Bronchial epithelial cell (primary cell): ENCODE measurements around the gene PPP1R16B. TPM values are rescaled to one million over a fixed set of nuclear protein-coding genes. Genes with fewer than 3 reads are reported as not detected.

Source experiments
- DNase-seq: peaks from one replicate; pipeline ENCODE4 v3.0.0-alpha.2; 2010; ENCODE audit warnings: low read depth
- FAIRE-seq: peaks from 2 replicates; lab custom pipeline; 2011; peaks lifted over from hg19 to GRCh38; lab: Jason Lieb, UNC
- H3K27me3 ChIP-seq: 2 replicates; pipeline ENCODE4 v1.5.1; 2011; ENCODE audit warnings: low read length; ENCODE audit not compliant: control insufficient read depth, insufficient read depth
- H3K36me3 ChIP-seq: 2 replicates; pipeline ENCODE4 v1.5.1; 2011; ENCODE audit warnings: low read length; ENCODE audit not compliant: control insufficient read depth, insufficient read depth
- H3K4me3 ChIP-seq: 2 replicates; pipeline ENCODE4 v1.5.1; 2011; ENCODE audit warnings: mild to moderate bottlenecking, low read depth, low read length, control low read depth
- total RNA-seq: library from RNA; depleted of rRNA; stranded (reverse); fragments of >200 nt; gene quantifications from 2 replicates; pipeline ENCODE4 v1.2.1, GENCODE V29; 2014
- TF ChIP-seq, protein P1 (sequence below): IDR thresholded peaks from 2 replicates; pipeline ENCODE4 v1.5.1; 2011; ENCODE audit warnings: mild to moderate bottlenecking, moderate library complexity, low read length, control low read depth, inconsistent platforms; ENCODE audit not compliant: insufficient read depth, severe bottlenecking

The PPP1R16B gene
- 0.26 and 0.77 TPM in 2 replicates for total RNA-seq

DNA sequence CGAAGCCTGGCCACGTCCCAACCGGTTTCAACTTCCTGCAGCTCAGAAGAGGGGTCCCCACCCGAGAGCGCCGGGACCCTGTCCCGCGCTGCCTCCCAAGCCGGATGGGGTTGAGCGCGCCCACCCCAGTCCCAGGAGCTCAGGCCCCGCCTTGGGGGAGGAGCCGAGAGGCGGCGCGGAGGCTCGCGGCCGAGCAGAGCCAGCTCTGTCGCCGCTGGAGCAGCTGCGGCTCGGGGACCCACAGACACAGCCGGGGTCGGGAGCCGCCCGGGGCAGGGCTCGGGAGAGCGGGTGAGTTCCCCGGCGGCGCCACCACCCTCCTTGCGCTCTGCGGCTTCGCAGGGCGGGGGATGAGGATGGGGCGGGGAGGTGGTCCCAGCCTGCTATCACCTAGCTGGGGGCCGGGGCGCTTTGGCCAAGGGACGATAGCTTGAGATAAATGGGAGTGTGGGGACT lies at the start of gene PPP1R16B:
TSS of gene PPP1R16B (plus strand) at position 196 of the 456 bp plus-strand sequence. CDS start 30,229 bp downstream, outside the sequence.
- Histone ChIP-seq H3K36me3 (no peaks in the 10 kb centered on the region), H3K4me3 (peak within 1 kb of the TSS; percentile 8), H3K27me3 (peaks cover 24% of the 10 kb centered on the region)
- TF ChIP-seq, protein P1, sequence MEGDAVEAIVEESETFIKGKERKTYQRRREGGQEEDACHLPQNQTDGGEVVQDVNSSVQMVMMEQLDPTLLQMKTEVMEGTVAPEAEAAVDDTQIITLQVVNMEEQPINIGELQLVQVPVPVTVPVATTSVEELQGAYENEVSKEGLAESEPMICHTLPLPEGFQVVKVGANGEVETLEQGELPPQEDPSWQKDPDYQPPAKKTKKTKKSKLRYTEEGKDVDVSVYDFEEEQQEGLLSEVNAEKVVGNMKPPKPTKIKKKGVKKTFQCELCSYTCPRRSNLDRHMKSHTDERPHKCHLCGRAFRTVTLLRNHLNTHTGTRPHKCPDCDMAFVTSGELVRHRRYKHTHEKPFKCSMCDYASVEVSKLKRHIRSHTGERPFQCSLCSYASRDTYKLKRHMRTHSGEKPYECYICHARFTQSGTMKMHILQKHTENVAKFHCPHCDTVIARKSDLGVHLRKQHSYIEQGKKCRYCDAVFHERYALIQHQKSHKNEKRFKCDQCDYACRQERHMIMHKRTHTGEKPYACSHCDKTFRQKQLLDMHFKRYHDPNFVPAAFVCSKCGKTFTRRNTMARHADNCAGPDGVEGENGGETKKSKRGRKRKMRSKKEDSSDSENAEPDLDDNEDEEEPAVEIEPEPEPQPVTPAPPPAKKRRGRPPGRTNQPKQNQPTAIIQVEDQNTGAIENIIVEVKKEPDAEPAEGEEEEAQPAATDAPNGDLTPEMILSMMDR = no peak
- no peak for FAIRE-seq
- DNase-seq = no peak

DNA sequence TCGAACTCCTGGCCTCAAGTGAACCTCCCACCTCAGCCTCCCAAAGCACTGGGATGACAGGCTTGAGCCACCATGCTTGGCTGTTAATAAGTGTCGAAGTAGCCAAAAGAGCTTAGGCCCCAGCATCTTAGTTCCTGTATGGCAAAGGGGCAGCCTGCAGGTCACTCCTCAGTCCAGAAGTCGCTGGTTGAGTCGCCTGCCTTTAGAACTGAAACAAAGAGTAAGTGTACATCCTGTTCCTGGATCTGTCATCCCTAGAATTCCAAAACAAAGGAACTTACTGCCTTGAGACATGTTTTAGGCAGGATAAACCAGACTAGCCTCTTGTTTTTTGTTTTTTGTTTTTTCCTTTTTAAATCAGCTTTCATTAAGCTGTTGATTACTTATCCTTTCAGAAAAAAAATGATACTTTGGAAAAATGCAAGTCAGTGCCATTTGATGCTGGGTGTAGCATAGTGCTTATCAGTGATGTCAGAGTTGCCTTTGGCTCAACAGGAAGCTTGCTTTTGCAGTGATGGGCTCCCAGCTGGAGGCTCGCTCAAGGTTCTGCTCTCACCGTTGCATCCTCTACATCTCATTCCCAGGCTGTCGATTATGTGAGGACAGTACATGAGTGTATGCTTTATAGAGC lies 48.2 kb upstream of the PPP1R16B start:
- DNase-seq (no peak), FAIRE-seq (no peak)
- TF ChIP-seq, protein P1 = no peak
- no peak overlapping the region for H3K4me3 ChIP-seq
- no peaks in the 10 kb centered on the region for H3K27me3 ChIP-seq
- H3K36me3 ChIP-seq = peaks cover 16% of the 10 kb centered on the region

DNA sequence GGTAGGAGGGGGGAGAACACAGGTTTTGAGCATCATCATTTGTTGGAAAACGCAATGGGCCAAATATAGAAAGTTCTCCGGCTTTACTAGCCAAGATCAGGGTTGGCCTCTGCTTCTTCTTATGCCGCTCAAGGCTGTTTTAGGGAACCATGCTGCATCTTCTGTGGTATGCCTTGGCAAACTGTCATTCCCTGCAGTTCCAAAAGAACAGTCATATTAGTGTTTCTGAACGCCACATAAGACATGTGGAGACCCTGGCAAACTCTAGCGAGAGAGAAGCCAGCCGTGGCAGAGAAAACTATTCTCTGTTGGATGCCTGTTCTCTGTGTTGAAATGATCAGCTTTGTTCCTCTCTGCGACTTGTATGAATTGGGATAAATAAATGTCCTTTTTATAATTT lies 46.4 kb upstream of the PPP1R16B start:
- H3K36me3 ChIP-seq = peaks cover 16% of the 10 kb centered on the region
- H3K4me3 ChIP-seq = no peak overlapping the region
- TF ChIP-seq, protein P1 = no peak
- FAIRE-seq (no peak), DNase-seq (no peak)
- no peaks in the 10 kb centered on the region for H3K27me3 ChIP-seq

DNA sequence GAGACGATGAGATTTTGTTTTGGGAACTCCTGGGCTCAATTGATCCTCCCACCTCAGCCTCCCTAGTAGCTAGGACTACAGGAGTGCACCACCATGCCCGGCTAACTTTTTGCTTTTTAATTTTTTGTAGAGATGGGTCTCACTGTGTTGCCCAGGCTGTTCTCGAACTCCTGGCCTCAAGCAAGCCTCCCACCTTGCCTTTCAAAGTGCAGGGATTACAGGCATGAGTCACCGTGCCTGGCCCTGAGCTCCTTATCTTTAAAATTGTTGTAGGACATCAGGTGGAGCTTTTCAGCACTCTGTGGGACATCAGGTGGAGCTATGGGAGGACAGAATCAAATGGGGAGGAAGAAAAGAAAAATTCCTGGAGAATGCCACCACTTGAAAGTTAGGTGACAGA lies 44.5 kb upstream of the PPP1R16B start:
- FAIRE-seq = no peak
- TF ChIP-seq, protein P1 = no peak

DNA sequence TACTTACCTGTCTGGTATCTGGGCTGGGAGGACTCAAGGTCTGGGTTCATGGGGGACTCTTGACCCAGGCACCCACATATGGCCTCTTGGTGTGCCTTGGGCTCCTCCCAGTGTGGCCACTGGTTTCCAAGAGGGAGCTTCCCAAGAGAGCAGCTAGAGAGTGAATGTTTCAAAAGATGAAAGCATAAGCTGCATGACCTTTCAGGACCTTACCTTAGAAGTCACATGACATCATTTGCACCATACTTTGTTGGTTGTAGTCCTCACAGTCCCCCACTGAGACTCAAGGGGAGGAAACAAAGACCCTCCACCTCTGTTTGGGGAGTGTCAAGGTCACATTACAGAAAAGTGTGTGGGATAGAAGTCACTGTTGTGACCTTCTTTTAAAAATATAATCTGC lies 43.3 kb upstream of the PPP1R16B start:
- TF ChIP-seq, protein P1 = no peak
- DNase-seq (no peak), FAIRE-seq (no peak)
- no peaks in the 10 kb centered on the region for H3K27me3 ChIP-seq
- no peak overlapping the region for H3K4me3 ChIP-seq
- peaks cover 9% of the 10 kb centered on the region for H3K36me3 ChIP-seq

More for the DNA sequence above, 44.5 kb upstream of the PPP1R16B start:
- Histone ChIP-seq H3K4me3 (no peak overlapping the region), H3K36me3 (peaks cover 9% of the 10 kb centered on the region), H3K27me3 (no peaks in the 10 kb centered on the region)
- no peak for DNase-seq
